ENCODE data around the gene PPP1R3G.
A peak's percentile ranks its signal among the peaks of the same experiment; 100 is the strongest.

PPP1R3G gene

DNA sequence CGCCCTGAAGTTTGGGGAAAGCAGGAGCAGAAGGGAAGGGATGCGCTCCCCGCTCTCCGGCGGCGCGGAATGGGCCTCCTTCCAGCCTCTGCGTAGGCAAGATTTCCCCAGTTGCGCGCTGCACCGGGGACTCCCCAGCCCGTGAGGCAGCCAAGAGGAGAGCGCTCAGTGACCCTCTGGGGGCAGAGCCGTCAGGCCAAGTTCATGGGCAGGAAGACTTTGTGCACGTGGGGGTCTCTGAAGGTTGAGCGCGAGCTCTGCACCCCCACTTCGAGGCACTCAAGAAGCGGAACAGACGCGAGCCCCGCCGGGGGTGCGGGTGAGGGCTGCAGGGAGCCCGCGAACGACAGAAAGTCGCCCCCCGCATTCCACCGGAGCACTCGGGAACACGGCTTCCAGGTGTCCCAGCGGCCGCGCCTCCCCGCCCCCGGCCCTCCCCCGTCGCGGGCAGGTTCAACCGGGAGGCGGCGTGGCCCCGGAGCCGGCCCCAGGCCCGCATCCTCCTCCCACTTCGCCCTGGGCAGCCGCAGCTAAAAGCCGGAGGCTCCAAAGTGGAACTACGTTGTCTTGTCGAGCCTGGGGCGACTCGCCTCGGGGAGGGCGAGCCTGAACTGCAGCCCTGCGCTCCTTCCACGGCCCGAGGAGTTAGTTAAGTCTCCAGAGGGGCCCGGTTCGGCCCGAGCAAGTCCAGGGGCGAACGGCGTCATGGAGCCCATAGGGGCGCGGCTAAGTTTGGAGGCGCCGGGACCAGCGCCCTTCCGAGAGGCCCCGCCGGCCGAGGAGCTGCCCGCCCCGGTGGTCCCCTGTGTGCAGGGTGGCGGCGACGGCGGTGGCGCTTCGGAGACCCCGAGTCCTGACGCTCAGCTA lies at the start of gene PPP1R3G:
PPP1R3G (plus strand) TSS at position 561 of the 867 bp plus-strand sequence; CDS start at position 706, 145 bp downstream.
- H3K27ac ChIP-seq = 0 out of 2 replicates have a peak within 1 kb of the TSS, but pooled peaks have one; percentile 12
- peaks cover 27% of the 10 kb centered on the region for H3K27me3 ChIP-seq (ENCODE audit: insufficient read depth, low read depth, severe bottlenecking)
- no peaks in the 10 kb centered on the region for H3K36me3 ChIP-seq
- H3K4me3 ChIP-seq (ENCODE audit: low read depth, low read length) = peak within 1 kb of the TSS; percentile 67
- TF ChIP-seq, protein P1, sequence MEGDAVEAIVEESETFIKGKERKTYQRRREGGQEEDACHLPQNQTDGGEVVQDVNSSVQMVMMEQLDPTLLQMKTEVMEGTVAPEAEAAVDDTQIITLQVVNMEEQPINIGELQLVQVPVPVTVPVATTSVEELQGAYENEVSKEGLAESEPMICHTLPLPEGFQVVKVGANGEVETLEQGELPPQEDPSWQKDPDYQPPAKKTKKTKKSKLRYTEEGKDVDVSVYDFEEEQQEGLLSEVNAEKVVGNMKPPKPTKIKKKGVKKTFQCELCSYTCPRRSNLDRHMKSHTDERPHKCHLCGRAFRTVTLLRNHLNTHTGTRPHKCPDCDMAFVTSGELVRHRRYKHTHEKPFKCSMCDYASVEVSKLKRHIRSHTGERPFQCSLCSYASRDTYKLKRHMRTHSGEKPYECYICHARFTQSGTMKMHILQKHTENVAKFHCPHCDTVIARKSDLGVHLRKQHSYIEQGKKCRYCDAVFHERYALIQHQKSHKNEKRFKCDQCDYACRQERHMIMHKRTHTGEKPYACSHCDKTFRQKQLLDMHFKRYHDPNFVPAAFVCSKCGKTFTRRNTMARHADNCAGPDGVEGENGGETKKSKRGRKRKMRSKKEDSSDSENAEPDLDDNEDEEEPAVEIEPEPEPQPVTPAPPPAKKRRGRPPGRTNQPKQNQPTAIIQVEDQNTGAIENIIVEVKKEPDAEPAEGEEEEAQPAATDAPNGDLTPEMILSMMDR (IDR thresholded peaks at IDR 0.05; ENCODE audit: low read depth, low read length) = no peak
- DNase-seq = peak; percentile 78
- peaks cover 2% of the 10 kb centered on the region for H3K9me3 ChIP-seq (ENCODE audit: severe bottlenecking)

DNA sequence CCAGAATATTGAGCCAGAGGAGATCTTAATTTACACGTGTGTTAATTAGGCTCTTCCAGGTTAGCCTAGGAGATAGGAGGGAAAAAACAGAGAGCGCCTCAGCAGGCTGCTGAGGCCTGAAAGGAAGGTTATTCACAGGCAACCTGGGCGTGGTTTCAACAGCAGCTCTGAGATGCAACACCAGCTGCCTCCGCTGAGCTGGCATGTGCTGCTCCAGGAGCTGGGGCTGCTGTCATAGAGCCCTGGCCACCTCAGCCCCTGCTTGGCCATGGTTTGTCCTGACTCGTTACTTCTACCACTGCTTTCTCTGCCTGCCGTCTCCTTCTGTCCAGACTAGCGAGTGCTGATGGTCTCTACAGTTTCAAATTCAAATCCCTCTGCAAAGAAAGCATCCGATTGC lies 48.9 kb upstream of the PPP1R3G start:
- no peaks in the 10 kb centered on the region for H3K27me3 ChIP-seq (ENCODE audit: insufficient read depth, low read depth, severe bottlenecking)
- no peaks in the 10 kb centered on the region for H3K9me3 ChIP-seq (ENCODE audit: severe bottlenecking)
- H3K36me3 ChIP-seq = no peaks in the 10 kb centered on the region
- no peak overlapping the region for H3K4me3 ChIP-seq (ENCODE audit: low read depth, low read length)
- DNase-seq = peak; percentile 92
- H3K27ac ChIP-seq = peak overlapping the region; percentile 14
- TF ChIP-seq, protein P1 (IDR thresholded peaks at IDR 0.05; ENCODE audit: low read depth, low read length) = peak; percentile 46; the same call in 1 of the 2 replicates

GRCh38 chr6:5041955-5042354 lies 43.2 kb upstream of the PPP1R3G start:
- no peaks in the 10 kb centered on the region for H3K9me3 ChIP-seq (ENCODE audit: severe bottlenecking)
- H3K27me3 ChIP-seq (ENCODE audit: insufficient read depth, low read depth, severe bottlenecking) = no peaks in the 10 kb centered on the region
- no peak for DNase-seq
- H3K36me3 ChIP-seq = no peaks in the 10 kb centered on the region
- TF ChIP-seq, protein P1 (IDR thresholded peaks at IDR 0.05; ENCODE audit: low read depth, low read length) = no peak
- H3K4me3 ChIP-seq (ENCODE audit: low read depth, low read length) = no peak overlapping the region
- no peak overlapping the region for H3K27ac ChIP-seq

DNA sequence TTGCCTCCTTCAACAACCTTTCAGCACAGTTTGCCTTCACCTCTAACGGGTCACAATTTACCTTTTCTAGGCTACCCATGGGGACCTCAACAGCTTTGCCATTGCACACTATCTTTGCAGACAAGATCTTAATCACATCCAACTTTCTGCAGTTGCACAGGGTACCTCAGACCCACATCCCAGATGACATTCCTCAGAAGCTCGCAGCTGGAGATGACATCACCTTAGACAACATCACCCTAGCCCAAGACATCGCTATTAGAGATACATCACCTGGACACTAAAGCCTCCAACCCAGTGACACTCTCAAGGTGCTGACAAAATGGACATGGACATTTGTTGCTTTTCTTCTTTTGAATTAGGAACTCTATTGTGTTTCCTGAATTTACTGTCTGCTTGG lies 42.7 kb upstream of the PPP1R3G start:
- DNase-seq = no peak
- Histone ChIP-seq H3K27me3 (ENCODE audit: insufficient read depth, low read depth, severe bottlenecking) (no peaks in the 10 kb centered on the region), H3K9me3 (ENCODE audit: severe bottlenecking) (no peaks in the 10 kb centered on the region), H3K27ac (no peak overlapping the region), H3K36me3 (no peaks in the 10 kb centered on the region), H3K4me3 (ENCODE audit: low read depth, low read length) (no peak overlapping the region)
- TF ChIP-seq, protein P1 (IDR thresholded peaks at IDR 0.05; ENCODE audit: low read depth, low read length) = no peak

DNA sequence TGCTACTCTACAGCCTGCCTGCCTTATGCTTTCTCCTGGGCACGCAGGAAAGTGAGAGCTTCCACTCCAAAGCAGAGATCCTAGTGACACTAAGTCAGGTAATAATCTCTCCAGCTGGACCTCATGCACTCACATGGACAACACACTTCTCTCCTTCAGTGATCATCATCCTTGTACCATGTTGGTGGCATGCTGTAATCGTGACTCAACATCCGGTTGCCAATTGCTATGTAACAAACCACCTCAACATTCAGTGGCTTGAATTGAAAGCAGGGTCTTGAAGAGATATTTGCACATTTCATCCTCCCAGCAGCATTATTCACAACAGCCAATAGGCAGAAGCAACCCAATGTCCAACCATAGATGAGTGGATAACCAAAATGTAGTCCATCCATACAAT lies 40.3 kb upstream of the PPP1R3G start:
- TF ChIP-seq, protein P1 (IDR thresholded peaks at IDR 0.05; ENCODE audit: low read depth, low read length) = no peak
- H3K27ac ChIP-seq = no peak overlapping the region
- no peaks in the 10 kb centered on the region for H3K27me3 ChIP-seq (ENCODE audit: insufficient read depth, low read depth, severe bottlenecking)
- DNase-seq = no peak
- H3K9me3 ChIP-seq (ENCODE audit: severe bottlenecking) = peaks cover 6% of the 10 kb centered on the region
- no peaks in the 10 kb centered on the region for H3K36me3 ChIP-seq
- H3K4me3 ChIP-seq (ENCODE audit: low read depth, low read length) = no peak overlapping the region
